Suprapubic skin (tissue), 4 donors: Measurements from ENCODE around the gene EHMT2. TPM values are rescaled to one million over a fixed set of nuclear protein-coding genes. Genes with fewer than 3 reads are reported as not detected.
A peak's percentile ranks its signal among the peaks of the same experiment; 100 is the strongest.

Experiments used
- DNase-seq, 2 donors: peaks; one replicate each; pipeline ENCODE4 v3.0.0-alpha.2; 2019; ENCODE audit warnings: low spot score in 2 of 2
- H3K27ac ChIP-seq: fragments of 200-600 bp; sonication (generic); one replicate; pipeline ENCODE4 v1.5.1; 2019
- H3K27me3 ChIP-seq: fragments of 200-600 bp; sonication (generic); one replicate; pipeline ENCODE4 v1.5.1; 2019
- H3K36me3 ChIP-seq: fragments of 200-600 bp; sonication (generic); one replicate; pipeline ENCODE4 v1.5.1; 2019
- H3K4me1 ChIP-seq: fragments of 200-600 bp; sonication (generic); one replicate; pipeline ENCODE4 v1.5.1; 2019
- H3K4me3 ChIP-seq: fragments of 200-600 bp; sonication (generic); one replicate; pipeline ENCODE4 v1.5.1; 2019; ENCODE audit warnings: mild to moderate bottlenecking
- H3K9me3 ChIP-seq: fragments of 200-600 bp; sonication (generic); one replicate; pipeline ENCODE4 v1.5.1; 2019
- EP300 ChIP-seq: sonication (generic); formaldehyde crosslinking; IDR thresholded peaks from one replicate; pipeline ENCODE4 v1.6.1; 2017; ENCODE audit warnings: antibody characterized with exemption
- POLR2A ChIP-seq, 2 donors: fragments of 450-650 bp; IDR thresholded peaks; one replicate each; pipeline ENCODE4 v1.6.1; 2017; ENCODE audit warnings: antibody characterized with exemption in 2 of 2, mild to moderate bottlenecking in 2 of 2, moderate library complexity in 2 of 2
- POLR2AphosphoS5 ChIP-seq, 3 donors: sonication (generic); formaldehyde crosslinking; IDR thresholded peaks; one replicate each; pipeline ENCODE4 v1.6.1; 2017; ENCODE audit warnings: antibody characterized with exemption in 3 of 3
- WGBS: methylation state at CpG from one replicate; pipeline ENCODE4 v1.1.5; 2018; 5-methylcytosine and 5-hydroxymethylcytosine counted together
- total RNA-seq, 4 donors: library from RNA; depleted of rRNA; stranded (reverse); fragments of >200 nt; gene quantifications; one replicate each; pipeline ENCODE4 v1.1.0, GENCODE V29; 2016
- TF ChIP-seq, protein P1 (sequence below), 2 donors: fragments of 200-600 bp in 1 of 2; fragments of 450-650 bp in 1 of 2; sonication (generic) in 1 of 2; IDR thresholded peaks; one replicate each; pipeline ENCODE4 v1.5.1; 2016 to 2019; ENCODE audit warnings: antibody characterized with exemption in 2 of 2, mild to moderate bottlenecking in 1 of 2, moderate library complexity in 1 of 2

EHMT2 gene
- total RNA-seq, 4 donors from 2014 or later, result 38.7 to 48.9 (median 42.9) TPM

DNA sequence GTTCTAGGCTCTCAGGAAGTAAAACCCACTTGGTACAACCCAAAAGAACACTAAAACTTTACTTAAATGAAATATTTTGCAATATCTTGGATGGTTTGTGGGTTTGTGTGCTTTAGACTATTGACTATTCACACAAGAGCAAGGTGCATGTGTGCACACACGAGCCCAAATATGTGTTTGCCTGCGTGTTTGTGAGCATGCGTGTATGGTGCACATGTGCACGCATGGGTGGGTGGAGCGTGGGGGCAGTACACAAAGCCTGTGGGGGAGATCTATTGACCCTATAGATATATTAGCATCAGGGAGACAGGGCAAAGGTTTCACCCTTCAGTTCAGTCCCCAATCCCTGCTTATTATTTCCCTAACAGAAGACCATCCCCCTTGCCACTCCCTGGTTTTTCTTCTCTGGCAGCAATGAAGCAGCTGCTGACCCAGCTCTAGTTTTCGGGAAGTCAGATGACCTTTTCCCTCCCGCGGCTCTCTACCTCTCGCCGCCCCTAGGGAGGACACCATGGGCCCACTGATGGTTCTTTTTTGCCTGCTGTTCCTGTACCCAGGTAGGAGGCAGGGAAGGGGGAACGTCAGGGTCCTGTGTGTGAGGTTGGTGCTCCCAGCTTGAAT lies 29.9 kb upstream of the EHMT2 start, which contains the start of gene C2:
TSS of gene C2 (plus strand) at position 476 of the 621 bp plus-strand sequence. CDS start at position 512, 36 bp downstream.
- TF ChIP-seq, protein P1, sequence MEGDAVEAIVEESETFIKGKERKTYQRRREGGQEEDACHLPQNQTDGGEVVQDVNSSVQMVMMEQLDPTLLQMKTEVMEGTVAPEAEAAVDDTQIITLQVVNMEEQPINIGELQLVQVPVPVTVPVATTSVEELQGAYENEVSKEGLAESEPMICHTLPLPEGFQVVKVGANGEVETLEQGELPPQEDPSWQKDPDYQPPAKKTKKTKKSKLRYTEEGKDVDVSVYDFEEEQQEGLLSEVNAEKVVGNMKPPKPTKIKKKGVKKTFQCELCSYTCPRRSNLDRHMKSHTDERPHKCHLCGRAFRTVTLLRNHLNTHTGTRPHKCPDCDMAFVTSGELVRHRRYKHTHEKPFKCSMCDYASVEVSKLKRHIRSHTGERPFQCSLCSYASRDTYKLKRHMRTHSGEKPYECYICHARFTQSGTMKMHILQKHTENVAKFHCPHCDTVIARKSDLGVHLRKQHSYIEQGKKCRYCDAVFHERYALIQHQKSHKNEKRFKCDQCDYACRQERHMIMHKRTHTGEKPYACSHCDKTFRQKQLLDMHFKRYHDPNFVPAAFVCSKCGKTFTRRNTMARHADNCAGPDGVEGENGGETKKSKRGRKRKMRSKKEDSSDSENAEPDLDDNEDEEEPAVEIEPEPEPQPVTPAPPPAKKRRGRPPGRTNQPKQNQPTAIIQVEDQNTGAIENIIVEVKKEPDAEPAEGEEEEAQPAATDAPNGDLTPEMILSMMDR (IDR thresholded peaks at IDR 0.05), result no peak
- TF ChIP-seq POLR2AphosphoS5 (IDR thresholded peaks at IDR 0.05) (no peak), EP300 (no peak)
- Histone ChIP-seq H3K27me3 (no peaks in the 10 kb centered on the region), H3K4me1 (no peaks in the 10 kb centered on the region), H3K9me3 (no peaks in the 10 kb centered on the region), H3K27ac (no peak within 1 kb of the TSS), H3K36me3 (no peaks in the 10 kb centered on the region), H3K4me3 (peak within 1 kb of the TSS; percentile 26)
- 75% methylated on average over 11 of the region's 11 CpGs for WGBS
- no peak for DNase-seq

DNA sequence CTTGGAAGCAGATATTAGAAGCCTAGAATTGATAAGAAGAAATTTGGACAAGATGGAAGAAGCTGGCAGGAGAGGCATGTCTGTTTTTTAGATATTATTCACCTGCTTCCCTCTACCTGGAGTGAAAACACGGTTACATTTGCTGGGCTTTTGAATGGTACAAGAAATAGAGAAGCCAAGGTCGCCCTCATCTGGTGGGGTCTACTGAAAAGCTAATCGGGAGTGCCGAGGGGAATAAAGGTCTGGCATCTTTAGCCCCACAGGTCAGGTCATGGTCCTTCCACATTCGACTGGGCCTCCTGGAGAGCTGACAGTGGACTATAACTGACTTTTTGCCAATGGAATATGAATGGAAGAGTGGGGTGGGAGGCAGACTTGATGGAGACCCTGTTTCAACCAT lies 25.4 kb upstream of the EHMT2 start:
- DNase-seq, result no peak
- 24% methylated on average over 5 of the region's 5 CpGs for whole genome bisulfite sequencing
- H3K4me3 ChIP-seq, result no peak overlapping the region

DNA sequence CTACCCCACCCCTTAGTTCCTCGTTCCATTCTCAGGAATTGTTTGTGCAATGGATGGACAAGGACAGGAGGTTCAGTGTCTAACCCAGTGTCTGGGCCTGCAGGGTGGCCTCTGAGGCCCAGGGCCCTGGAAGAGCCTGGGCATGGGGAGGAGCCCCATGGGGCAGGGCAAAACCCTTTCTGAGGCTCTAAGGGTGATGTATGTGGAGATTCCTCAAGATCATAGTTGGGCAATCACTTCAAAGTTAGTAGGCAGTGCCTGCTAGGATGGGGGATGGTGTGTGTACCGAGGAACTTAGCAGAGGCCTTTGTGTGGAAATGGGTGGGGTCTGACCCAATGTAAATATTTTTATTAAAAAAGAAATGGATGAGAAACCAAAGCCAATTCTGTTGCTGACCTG lies 23.3 kb upstream of the EHMT2 start:
- no peaks in the 10 kb centered on the region for H3K9me3 ChIP-seq
- DNase-seq, result no peak
- TF ChIP-seq POLR2A (IDR thresholded peaks at IDR 0.05) (no peak), POLR2AphosphoS5 (IDR thresholded peaks at IDR 0.05) (no peak), EP300 (no peak)
- TF ChIP-seq, protein P1 (IDR thresholded peaks at IDR 0.05), result no peak
- no peaks in the 10 kb centered on the region for H3K36me3 ChIP-seq
- WGBS, result 65% methylated on average over 2 of the region's 2 CpGs
- no peaks in the 10 kb centered on the region for H3K27me3 ChIP-seq
- H3K4me1 ChIP-seq, result no peaks in the 10 kb centered on the region
- no peak overlapping the region for H3K27ac ChIP-seq
- no peak overlapping the region for H3K4me3 ChIP-seq

More for the DNA sequence above, 25.4 kb upstream of the EHMT2 start:
- H3K4me1 ChIP-seq, result no peaks in the 10 kb centered on the region
- TF ChIP-seq EP300, result no peak
- no peak for TF ChIP-seq POLR2AphosphoS5 (IDR thresholded peaks at IDR 0.05)
- TF ChIP-seq, protein P1 (IDR thresholded peaks at IDR 0.05), result no peak
- TF ChIP-seq POLR2A (IDR thresholded peaks at IDR 0.05), result no peak
- H3K9me3 ChIP-seq, result no peaks in the 10 kb centered on the region
- no peaks in the 10 kb centered on the region for H3K27me3 ChIP-seq
- H3K27ac ChIP-seq, result no peak overlapping the region
- no peaks in the 10 kb centered on the region for H3K36me3 ChIP-seq

DNA sequence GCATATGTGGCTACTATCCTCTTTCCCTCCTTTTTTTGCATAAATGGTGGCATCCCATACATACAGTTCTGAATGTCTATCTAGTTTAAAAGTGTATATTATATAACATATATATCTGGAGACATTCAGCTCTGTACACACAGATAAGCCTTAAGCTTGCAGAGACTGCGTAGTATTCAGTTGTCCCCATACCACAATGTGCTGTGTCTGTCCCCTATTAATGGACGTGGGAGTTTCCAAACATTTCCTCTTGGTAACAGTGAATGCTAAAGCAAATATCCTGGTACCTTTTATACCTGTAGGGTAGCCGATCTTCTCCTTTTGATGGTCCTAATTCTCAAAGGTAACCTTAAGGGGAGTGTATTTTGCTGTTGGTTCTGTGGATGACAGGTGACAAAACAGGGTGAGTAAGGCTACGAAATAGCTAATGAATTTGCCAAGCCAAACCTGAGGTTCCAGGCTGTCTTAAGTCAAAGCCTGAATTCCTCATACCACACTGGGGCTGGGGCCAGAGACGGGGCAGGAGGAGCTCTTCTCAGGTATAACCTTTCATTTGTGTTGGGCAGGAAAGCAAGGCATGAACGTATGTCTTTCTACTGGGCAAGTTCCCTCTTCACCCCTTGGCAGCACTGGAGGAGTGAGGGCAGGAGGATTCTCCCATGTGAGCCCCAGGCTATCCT lies 22.3 kb upstream of the EHMT2 start:
- no peak overlapping the region for H3K4me3 ChIP-seq
- WGBS, result 68% methylated on average over 6 of the region's 6 CpGs
- H3K27me3 ChIP-seq, result no peaks in the 10 kb centered on the region
- DNase-seq, result no peak
- no peaks in the 10 kb centered on the region for H3K4me1 ChIP-seq
- H3K36me3 ChIP-seq, result no peaks in the 10 kb centered on the region
- TF ChIP-seq EP300 (no peak), POLR2AphosphoS5 (IDR thresholded peaks at IDR 0.05) (no peak), POLR2A (IDR thresholded peaks at IDR 0.05) (no peak)
- TF ChIP-seq, protein P1 (IDR thresholded peaks at IDR 0.05), result no peak
- H3K27ac ChIP-seq, result no peak overlapping the region
- no peaks in the 10 kb centered on the region for H3K9me3 ChIP-seq

DNA sequence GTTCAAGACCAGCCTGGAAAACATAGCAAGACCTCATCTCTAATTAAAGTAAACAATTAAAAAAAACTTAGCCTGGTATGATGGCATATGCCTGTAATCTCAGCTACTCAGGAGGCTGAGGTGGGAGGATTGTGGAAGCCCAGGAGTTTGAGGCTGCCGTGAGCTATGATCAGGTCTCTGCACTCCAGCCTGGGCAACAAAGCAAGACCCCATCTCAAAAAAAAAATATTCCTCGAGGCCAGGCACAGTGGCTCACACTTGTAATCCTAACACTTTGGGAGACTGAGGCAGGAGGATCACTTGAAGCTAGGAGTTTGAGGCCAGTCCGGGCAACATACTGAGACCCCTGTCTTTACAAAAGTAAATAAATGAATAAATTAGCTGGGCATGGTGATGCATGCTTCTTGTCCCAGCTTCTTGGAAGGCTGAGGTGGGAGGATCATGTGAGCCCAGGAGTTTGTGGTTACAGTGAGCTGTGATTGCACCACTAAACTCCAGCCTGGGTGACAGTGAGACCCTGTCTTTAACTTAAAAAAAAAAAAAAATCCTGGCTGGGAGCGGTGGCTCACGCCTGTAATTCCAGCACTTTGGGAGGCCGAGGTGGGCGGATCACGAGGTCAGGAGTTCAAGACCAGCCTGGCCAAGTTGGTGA lies 20.7 kb upstream of the EHMT2 start:
- H3K4me1 ChIP-seq, result no peaks in the 10 kb centered on the region
- no peak for DNase-seq
- 86% methylated on average over 8 of the region's 8 CpGs for WGBS
- H3K27me3 ChIP-seq, result no peaks in the 10 kb centered on the region
- no peaks in the 10 kb centered on the region for H3K9me3 ChIP-seq
- no peaks in the 10 kb centered on the region for H3K36me3 ChIP-seq
- H3K4me3 ChIP-seq, result no peak overlapping the region
- no peak overlapping the region for H3K27ac ChIP-seq
- TF ChIP-seq POLR2AphosphoS5 (IDR thresholded peaks at IDR 0.05) (no peak), POLR2A (IDR thresholded peaks at IDR 0.05) (no peak), EP300 (no peak)
- TF ChIP-seq, protein P1 (IDR thresholded peaks at IDR 0.05), result no peak
